GM23338 (cell line): ENCODE measurements around the gene AHNAK. TPM values are rescaled to one million over a fixed set of nuclear protein-coding genes. Genes with fewer than 3 reads are reported as not detected.

ENCODE experiments used
- ATAC-seq: fragments of 200-7000 bp; cut with Tn5 transposase; 3 replicates; pipeline ENCODE4 v1.9.1; 2020
- DNase-seq: peaks from one replicate; pipeline ENCODE4 v3.0.0-alpha.2; 2015; ENCODE audit warnings: low spot score
- H2AFZ ChIP-seq: fragments of 200-600 bp; sonication (generic); 2 replicates; pipeline ENCODE4 v1.8.0; 2016; ENCODE audit warnings: antibody characterized with exemption, mild to moderate bottlenecking, moderate library complexity
- H3F3A ChIP-seq: fragments of 200-600 bp; sonication (generic); replicated peaks from 2 replicates; pipeline ENCODE4 v1.8.0; 2017; ENCODE audit warnings: antibody characterized with exemption, mixed run types, low read depth
- H3K27ac ChIP-seq: fragments of 200-600 bp; sonication (generic); 2 replicates; pipeline ENCODE4 v1.6.1; 2016; ENCODE audit warnings: low read depth
- H3K27me3 ChIP-seq: fragments of 200-600 bp; sonication (generic); 2 replicates; pipeline ENCODE4 v1.8.0; 2016; ENCODE audit warnings: mild to moderate bottlenecking, mixed run types, moderate library complexity; ENCODE audit not compliant: insufficient read depth
- H3K36me3 ChIP-seq: fragments of 200-600 bp; sonication (generic); 2 replicates; pipeline ENCODE4 v1.8.0; 2016; ENCODE audit warnings: mild to moderate bottlenecking; ENCODE audit not compliant: insufficient read depth
- H3K4me1 ChIP-seq: fragments of 200-600 bp; sonication (generic); 2 replicates; pipeline ENCODE4 v1.8.0; 2016; ENCODE audit warnings: mild to moderate bottlenecking, moderate library complexity; ENCODE audit not compliant: insufficient read depth
- H3K4me2 ChIP-seq: fragments of 200-600 bp; sonication (generic); 2 replicates; pipeline ENCODE4 v1.7.1; 2017; ENCODE audit warnings: mixed run types
- H3K4me3 ChIP-seq: fragments of 200-600 bp; sonication (generic); 2 replicates; pipeline ENCODE4 v1.6.1; 2016; ENCODE audit warnings: mixed run types
- H3K79me2 ChIP-seq: fragments of 200-600 bp; sonication (generic); replicated peaks from 2 replicates; pipeline ENCODE4 v1.8.0; 2017; ENCODE audit warnings: mild to moderate bottlenecking; ENCODE audit not compliant: insufficient read depth
- H3K9me2 ChIP-seq: fragments of 200-600 bp; sonication (generic); 2 replicates; pipeline ENCODE4 v1.8.0; 2017; ENCODE audit not compliant: insufficient read depth
- H4K20me1 ChIP-seq: fragments of 200-600 bp; sonication (generic); replicated peaks from 2 replicates; pipeline ENCODE4 v1.8.0; 2017; ENCODE audit warnings: mild to moderate bottlenecking; ENCODE audit not compliant: insufficient read depth
- H3K27ac Mint-ChIP-seq: 2 replicates; pipeline ENCODE4 v1.8.0; 2020; ENCODE audit warnings: inconsistent platforms, mild to moderate bottlenecking, moderate library complexity, mixed read lengths
- H3K27me3 Mint-ChIP-seq: 3 replicates; pipeline ENCODE4 v1.8.0; 2022; ENCODE audit warnings: low read depth, mild to moderate bottlenecking, moderate library complexity, mixed read lengths, inconsistent platforms; ENCODE audit not compliant: insufficient read depth, poor library complexity
- H3K36me3 Mint-ChIP-seq: 3 replicates; pipeline ENCODE4 v1.8.0; 2021; ENCODE audit warnings: low read depth, mild to moderate bottlenecking, inconsistent platforms, moderate library complexity, mixed read lengths
- H3K4me1 Mint-ChIP-seq: 3 replicates; pipeline ENCODE4 v1.8.0; 2020; ENCODE audit warnings: mild to moderate bottlenecking, inconsistent platforms, mixed read lengths
- H3K4me3 Mint-ChIP-seq: 3 replicates; pipeline ENCODE4 v1.8.0; 2021; ENCODE audit warnings: moderate library complexity, mild to moderate bottlenecking, inconsistent platforms, mixed read lengths
- H3K9me3 Mint-ChIP-seq: 3 replicates; pipeline ENCODE4 v1.8.0; 2020; ENCODE audit warnings: moderate library complexity, mild to moderate bottlenecking, inconsistent platforms, mixed read lengths
- CREB1 ChIP-seq: fragments of 250-450 bp; sonication (Bioruptor Pico); IDR thresholded peaks from 2 replicates; pipeline ENCODE4 v1.5.0; 2020; ENCODE audit warnings: low read depth, mild to moderate bottlenecking, moderate library complexity
- EZH2 ChIP-seq: fragments of 200-600 bp; sonication (generic); IDR thresholded peaks from one replicate; pipeline ENCODE4 v1.8.0; 2017; ENCODE audit warnings: antibody characterized with exemption, mild to moderate bottlenecking, low read depth; ENCODE audit not compliant: unreplicated experiment
- EZH2phosphoT487 ChIP-seq: fragments of 200-600 bp; sonication (generic); IDR thresholded peaks from one replicate; pipeline ENCODE4 v1.8.1; 2018; ENCODE audit warnings: antibody characterized with exemption; ENCODE audit not compliant: unreplicated experiment
- JUNB ChIP-seq: IDR thresholded peaks from one replicate; pipeline ENCODE4 v1.6.1; 2016; ENCODE audit warnings: antibody characterized with exemption; ENCODE audit not compliant: unreplicated experiment
- NANOG ChIP-seq: IDR thresholded peaks from 2 replicates; pipeline ENCODE4 v1.6.1; 2016; ENCODE audit warnings: antibody characterized with exemption, borderline replicate concordance
- POLR2AphosphoS5 ChIP-seq: IDR thresholded peaks from 2 replicates; pipeline ENCODE4 v1.6.1; 2016; ENCODE audit warnings: antibody characterized with exemption, low read depth
- STAT1 ChIP-seq: IDR thresholded peaks from one replicate; pipeline ENCODE4 v1.6.1; 2016; ENCODE audit warnings: antibody characterized with exemption; ENCODE audit not compliant: unreplicated experiment
- ZNF114 ChIP-seq: fragments of 250-450 bp; sonication (Bioruptor Pico); IDR thresholded peaks from 2 replicates; pipeline ENCODE4 v1.5.0; 2020; ENCODE audit warnings: mild to moderate bottlenecking, moderate library complexity
- ZNF331 ChIP-seq: fragments of 250-450 bp; sonication (Bioruptor Pico); IDR thresholded peaks from 2 replicates; pipeline ENCODE4 v1.5.0; 2020; ENCODE audit warnings: low read depth, mild to moderate bottlenecking, moderate library complexity
- polyA plus RNA-seq: library from polyadenylated mRNA; unstranded; fragments of >200 nt; fragmentation: Nextera tagmentation; extraction: Ambion mirVana; gene quantifications from 2 replicates; pipeline ENCODE4 v1.2.1, GENCODE V29; 2016
- total RNA-seq: library from RNA; depleted of rRNA; stranded (reverse); fragments of >200 nt; shearing (Covaris generic); gene quantifications from 2 replicates; pipeline ENCODE4 v1.2.3, GENCODE V29; 2014
- TF ChIP-seq, protein P1 (sequence below): fragments of 250-450 bp; sonication (Bioruptor Pico); IDR thresholded peaks from 2 replicates; pipeline ENCODE4 v1.5.0; 2020; ENCODE audit warnings: mild to moderate bottlenecking, moderate library complexity
- TF ChIP-seq, protein P2 (sequence below): IDR thresholded peaks from one replicate; pipeline ENCODE4 v1.6.1; 2018; ENCODE audit warnings: antibody characterized with exemption; ENCODE audit not compliant: unreplicated experiment
- TF ChIP-seq, protein P3 (sequence below), 2 experiments: fragments of 200-600 bp in 1 of 2; sonication (generic) in 1 of 2; conservative IDR thresholded peaks; 2 replicates each; pipeline versions ENCODE4 v1.5.1 to v1.6.1; 2016 to 2017; ENCODE audit warnings: antibody characterized with exemption in 2 of 2, low read depth in 2 of 2, mild to moderate bottlenecking in 2 of 2, moderate library complexity in 1 of 2
- TF ChIP-seq, protein P4 (sequence below): IDR thresholded peaks from 2 replicates; pipeline ENCODE4 v1.6.1; 2016; ENCODE audit warnings: antibody characterized with exemption

Gene AHNAK
- total and polyA plus RNA-seq, 2 experiments from 2014 or later: 0.91 to 2.1 TPM

DNA sequence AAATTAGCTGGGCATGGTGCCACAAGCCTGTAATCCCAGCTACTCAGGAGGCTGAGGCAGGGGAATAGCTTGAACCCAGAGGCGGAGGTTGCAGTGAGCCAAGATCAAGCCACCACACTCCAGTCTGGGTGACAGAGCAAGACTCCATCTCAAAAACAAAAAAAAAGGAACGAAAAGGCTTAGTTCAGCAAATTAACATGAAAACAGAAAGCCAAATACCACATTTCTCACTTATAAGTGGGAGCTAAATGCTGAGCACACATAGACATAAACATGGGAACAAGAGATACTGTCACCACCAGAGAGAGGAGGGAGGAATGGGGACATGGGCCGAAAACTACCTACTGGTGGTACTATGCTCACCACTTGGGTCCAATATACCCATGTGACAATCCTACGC lies 89.1 kb downstream of the AHNAK start:
- no peak for ATAC-seq
- Mint-ChIP-seq H3K27ac (no peak overlapping the region), H3K27me3 (peaks cover 7% of the 10 kb centered on the region), H3K4me1 (no peaks in the 10 kb centered on the region; the same call in 1 of the 3 replicates), H3K36me3 (no peaks in the 10 kb centered on the region), H3K9me3 (peaks cover 6% of the 10 kb centered on the region; the same call in 1 of the 3 replicates), H3K4me3 (no peak overlapping the region)
- no peaks in the 10 kb centered on the region for H3K4me1 ChIP-seq
- no peak overlapping the region for H3K4me3 ChIP-seq
- no peaks in the 10 kb centered on the region for H3K36me3 ChIP-seq
- H3K4me2 ChIP-seq: no peak overlapping the region
- no peak overlapping the region for H2AFZ ChIP-seq
- no peak for DNase-seq
- no peak for TF ChIP-seq NANOG
- no peak for TF ChIP-seq EZH2phosphoT487
- TF ChIP-seq EZH2: no peak
- TF ChIP-seq CREB1 (CRISPR knock-in tag): no peak
- TF ChIP-seq, protein P1, sequence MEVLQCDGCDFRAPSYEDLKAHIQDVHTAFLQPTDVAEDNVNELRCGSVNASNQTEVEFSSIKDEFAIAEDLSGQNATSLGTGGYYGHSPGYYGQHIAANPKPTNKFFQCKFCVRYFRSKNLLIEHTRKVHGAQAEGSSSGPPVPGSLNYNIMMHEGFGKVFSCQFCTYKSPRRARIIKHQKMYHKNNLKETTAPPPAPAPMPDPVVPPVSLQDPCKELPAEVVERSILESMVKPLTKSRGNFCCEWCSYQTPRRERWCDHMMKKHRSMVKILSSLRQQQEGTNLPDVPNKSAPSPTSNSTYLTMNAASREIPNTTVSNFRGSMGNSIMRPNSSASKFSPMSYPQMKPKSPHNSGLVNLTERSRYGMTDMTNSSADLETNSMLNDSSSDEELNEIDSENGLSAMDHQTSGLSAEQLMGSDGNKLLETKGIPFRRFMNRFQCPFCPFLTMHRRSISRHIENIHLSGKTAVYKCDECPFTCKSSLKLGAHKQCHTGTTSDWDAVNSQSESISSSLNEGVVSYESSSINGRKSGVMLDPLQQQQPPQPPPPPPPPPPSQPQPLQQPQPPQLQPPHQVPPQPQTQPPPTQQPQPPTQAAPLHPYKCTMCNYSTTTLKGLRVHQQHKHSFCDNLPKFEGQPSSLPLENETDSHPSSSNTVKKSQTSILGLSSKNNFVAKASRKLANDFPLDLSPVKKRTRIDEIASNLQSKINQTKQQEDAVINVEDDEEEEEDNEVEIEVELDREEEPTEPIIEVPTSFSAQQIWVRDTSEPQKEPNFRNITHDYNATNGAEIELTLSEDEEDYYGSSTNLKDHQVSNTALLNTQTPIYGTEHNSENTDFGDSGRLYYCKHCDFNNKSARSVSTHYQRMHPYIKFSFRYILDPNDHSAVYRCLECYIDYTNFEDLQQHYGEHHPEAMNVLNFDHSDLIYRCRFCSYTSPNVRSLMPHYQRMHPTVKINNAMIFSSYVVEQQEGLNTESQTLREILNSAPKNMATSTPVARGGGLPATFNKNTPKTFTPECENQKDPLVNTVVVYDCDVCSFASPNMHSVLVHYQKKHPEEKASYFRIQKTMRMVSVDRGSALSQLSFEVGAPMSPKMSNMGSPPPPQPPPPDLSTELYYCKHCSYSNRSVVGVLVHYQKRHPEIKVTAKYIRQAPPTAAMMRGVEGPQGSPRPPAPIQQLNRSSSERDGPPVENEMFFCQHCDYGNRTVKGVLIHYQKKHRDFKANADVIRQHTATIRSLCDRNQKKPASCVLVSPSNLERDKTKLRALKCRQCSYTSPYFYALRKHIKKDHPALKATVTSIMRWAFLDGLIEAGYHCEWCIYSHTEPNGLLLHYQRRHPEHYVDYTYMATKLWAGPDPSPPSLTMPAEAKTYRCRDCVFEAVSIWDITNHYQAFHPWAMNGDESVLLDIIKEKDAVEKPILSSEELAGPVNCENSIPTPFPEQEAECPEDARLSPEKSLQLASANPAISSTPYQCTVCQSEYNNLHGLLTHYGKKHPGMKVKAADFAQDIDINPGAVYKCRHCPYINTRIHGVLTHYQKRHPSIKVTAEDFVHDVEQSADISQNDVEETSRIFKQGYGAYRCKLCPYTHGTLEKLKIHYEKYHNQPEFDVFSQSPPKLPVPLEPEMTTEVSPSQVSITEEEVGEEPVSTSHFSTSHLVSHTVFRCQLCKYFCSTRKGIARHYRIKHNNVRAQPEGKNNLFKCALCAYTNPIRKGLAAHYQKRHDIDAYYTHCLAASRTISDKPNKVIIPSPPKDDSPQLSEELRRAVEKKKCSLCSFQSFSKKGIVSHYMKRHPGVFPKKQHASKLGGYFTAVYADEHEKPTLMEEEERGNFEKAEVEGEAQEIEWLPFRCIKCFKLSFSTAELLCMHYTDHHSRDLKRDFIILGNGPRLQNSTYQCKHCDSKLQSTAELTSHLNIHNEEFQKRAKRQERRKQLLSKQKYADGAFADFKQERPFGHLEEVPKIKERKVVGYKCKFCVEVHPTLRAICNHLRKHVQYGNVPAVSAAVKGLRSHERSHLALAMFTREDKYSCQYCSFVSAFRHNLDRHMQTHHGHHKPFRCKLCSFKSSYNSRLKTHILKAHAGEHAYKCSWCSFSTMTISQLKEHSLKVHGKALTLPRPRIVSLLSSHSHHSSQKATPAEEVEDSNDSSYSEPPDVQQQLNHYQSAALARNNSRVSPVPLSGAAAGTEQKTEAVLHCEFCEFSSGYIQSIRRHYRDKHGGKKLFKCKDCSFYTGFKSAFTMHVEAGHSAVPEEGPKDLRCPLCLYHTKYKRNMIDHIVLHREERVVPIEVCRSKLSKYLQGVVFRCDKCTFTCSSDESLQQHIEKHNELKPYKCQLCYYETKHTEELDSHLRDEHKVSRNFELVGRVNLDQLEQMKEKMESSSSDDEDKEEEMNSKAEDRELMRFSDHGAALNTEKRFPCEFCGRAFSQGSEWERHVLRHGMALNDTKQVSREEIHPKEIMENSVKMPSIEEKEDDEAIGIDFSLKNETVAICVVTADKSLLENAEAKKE (CRISPR knock-in tag): no peak
- TF ChIP-seq POLR2AphosphoS5: no peak
- TF ChIP-seq JUNB: no peak
- TF ChIP-seq ZNF114: no peak
- TF ChIP-seq STAT1: no peak
- no peak for TF ChIP-seq ZNF331 (CRISPR knock-in tag)
- TF ChIP-seq, protein P2, sequence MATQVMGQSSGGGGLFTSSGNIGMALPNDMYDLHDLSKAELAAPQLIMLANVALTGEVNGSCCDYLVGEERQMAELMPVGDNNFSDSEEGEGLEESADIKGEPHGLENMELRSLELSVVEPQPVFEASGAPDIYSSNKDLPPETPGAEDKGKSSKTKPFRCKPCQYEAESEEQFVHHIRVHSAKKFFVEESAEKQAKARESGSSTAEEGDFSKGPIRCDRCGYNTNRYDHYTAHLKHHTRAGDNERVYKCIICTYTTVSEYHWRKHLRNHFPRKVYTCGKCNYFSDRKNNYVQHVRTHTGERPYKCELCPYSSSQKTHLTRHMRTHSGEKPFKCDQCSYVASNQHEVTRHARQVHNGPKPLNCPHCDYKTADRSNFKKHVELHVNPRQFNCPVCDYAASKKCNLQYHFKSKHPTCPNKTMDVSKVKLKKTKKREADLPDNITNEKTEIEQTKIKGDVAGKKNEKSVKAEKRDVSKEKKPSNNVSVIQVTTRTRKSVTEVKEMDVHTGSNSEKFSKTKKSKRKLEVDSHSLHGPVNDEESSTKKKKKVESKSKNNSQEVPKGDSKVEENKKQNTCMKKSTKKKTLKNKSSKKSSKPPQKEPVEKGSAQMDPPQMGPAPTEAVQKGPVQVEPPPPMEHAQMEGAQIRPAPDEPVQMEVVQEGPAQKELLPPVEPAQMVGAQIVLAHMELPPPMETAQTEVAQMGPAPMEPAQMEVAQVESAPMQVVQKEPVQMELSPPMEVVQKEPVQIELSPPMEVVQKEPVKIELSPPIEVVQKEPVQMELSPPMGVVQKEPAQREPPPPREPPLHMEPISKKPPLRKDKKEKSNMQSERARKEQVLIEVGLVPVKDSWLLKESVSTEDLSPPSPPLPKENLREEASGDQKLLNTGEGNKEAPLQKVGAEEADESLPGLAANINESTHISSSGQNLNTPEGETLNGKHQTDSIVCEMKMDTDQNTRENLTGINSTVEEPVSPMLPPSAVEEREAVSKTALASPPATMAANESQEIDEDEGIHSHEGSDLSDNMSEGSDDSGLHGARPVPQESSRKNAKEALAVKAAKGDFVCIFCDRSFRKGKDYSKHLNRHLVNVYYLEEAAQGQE: no peak
- TF ChIP-seq, protein P3, sequence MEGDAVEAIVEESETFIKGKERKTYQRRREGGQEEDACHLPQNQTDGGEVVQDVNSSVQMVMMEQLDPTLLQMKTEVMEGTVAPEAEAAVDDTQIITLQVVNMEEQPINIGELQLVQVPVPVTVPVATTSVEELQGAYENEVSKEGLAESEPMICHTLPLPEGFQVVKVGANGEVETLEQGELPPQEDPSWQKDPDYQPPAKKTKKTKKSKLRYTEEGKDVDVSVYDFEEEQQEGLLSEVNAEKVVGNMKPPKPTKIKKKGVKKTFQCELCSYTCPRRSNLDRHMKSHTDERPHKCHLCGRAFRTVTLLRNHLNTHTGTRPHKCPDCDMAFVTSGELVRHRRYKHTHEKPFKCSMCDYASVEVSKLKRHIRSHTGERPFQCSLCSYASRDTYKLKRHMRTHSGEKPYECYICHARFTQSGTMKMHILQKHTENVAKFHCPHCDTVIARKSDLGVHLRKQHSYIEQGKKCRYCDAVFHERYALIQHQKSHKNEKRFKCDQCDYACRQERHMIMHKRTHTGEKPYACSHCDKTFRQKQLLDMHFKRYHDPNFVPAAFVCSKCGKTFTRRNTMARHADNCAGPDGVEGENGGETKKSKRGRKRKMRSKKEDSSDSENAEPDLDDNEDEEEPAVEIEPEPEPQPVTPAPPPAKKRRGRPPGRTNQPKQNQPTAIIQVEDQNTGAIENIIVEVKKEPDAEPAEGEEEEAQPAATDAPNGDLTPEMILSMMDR (conservative IDR thresholded peaks at IDR 0.05; ENCODE audit: low read depth in 2 of 2): no peak
- TF ChIP-seq, protein P4, sequence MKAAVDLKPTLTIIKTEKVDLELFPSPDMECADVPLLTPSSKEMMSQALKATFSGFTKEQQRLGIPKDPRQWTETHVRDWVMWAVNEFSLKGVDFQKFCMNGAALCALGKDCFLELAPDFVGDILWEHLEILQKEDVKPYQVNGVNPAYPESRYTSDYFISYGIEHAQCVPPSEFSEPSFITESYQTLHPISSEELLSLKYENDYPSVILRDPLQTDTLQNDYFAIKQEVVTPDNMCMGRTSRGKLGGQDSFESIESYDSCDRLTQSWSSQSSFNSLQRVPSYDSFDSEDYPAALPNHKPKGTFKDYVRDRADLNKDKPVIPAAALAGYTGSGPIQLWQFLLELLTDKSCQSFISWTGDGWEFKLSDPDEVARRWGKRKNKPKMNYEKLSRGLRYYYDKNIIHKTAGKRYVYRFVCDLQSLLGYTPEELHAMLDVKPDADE: no peak
- H3K9me2 ChIP-seq: 0 out of 2 replicates have a peak, but pooled peaks cover 2% of the 10 kb centered on the region
- no peaks in the 10 kb centered on the region for H3K79me2 ChIP-seq
- no peaks in the 10 kb centered on the region for H3F3A ChIP-seq
- H3K27ac ChIP-seq: no peak overlapping the region
- no peaks in the 10 kb centered on the region for H3K27me3 ChIP-seq
- H4K20me1 ChIP-seq: no peaks in the 10 kb centered on the region
